Ishikawa (cell line): ENCODE results near the gene NLGN1.

Source experiments
- CEBPB ChIP-seq: IDR thresholded peaks from 2 replicates; pipeline ENCODE4 v1.6.1; 2012
- CREB1 ChIP-seq: IDR thresholded peaks from 2 replicates; pipeline ENCODE4 v1.6.1; 2012; ENCODE audit warnings: low read depth
- EGR1 ChIP-seq: IDR thresholded peaks from 2 replicates; pipeline ENCODE4 v1.6.1; 2012
- EP300 ChIP-seq: IDR thresholded peaks from 2 replicates; pipeline ENCODE4 v1.6.1; 2012; ENCODE audit warnings: borderline replicate concordance
- FOXM1 ChIP-seq: IDR thresholded peaks from 2 replicates; pipeline ENCODE4 v1.6.1; 2012; ENCODE audit warnings: low read depth, borderline replicate concordance
- NFIC ChIP-seq: IDR thresholded peaks from 2 replicates; pipeline ENCODE4 v1.6.1; 2012
- RAD21 ChIP-seq: IDR thresholded peaks from 2 replicates; pipeline ENCODE4 v1.6.1; 2012; ENCODE audit warnings: low read depth
- REST ChIP-seq: IDR thresholded peaks from 2 replicates; pipeline ENCODE4 v1.6.1; 2012; ENCODE audit warnings: low read depth, mild to moderate bottlenecking
- TAF1 ChIP-seq: IDR thresholded peaks from 2 replicates; pipeline ENCODE4 v1.6.1; 2012; ENCODE audit warnings: low read depth, mild to moderate bottlenecking
- TCF12 ChIP-seq: IDR thresholded peaks from 2 replicates; pipeline ENCODE4 v1.6.1; 2012; ENCODE audit warnings: low read depth
- TEAD4 ChIP-seq: IDR thresholded peaks from 2 replicates; pipeline ENCODE4 v1.6.1; 2012
- YY1 ChIP-seq: IDR thresholded peaks from 2 replicates; pipeline ENCODE4 v1.6.1; 2012; ENCODE audit warnings: low read depth
- ZBTB7A ChIP-seq: IDR thresholded peaks from 2 replicates; pipeline ENCODE4 v1.6.1; 2012; ENCODE audit warnings: low read depth
- TF ChIP-seq, protein P1 (sequence below): IDR thresholded peaks from 2 replicates; pipeline ENCODE4 v1.6.1; 2012
- TF ChIP-seq, protein P2 (sequence below): IDR thresholded peaks from 2 replicates; pipeline ENCODE4 v1.6.1; 2012

Gene NLGN1

GRCh38 chr3:174275336-174275735, 877.8 kb downstream of the NLGN1 start:
- no peak for TF ChIP-seq CEBPB
- TF ChIP-seq, protein P1, sequence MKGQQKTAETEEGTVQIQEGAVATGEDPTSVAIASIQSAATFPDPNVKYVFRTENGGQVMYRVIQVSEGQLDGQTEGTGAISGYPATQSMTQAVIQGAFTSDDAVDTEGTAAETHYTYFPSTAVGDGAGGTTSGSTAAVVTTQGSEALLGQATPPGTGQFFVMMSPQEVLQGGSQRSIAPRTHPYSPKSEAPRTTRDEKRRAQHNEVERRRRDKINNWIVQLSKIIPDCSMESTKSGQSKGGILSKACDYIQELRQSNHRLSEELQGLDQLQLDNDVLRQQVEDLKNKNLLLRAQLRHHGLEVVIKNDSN, result no peak
- no peak for TF ChIP-seq RAD21
- no peak for TF ChIP-seq REST
- TF ChIP-seq NFIC, result no peak
- no peak for TF ChIP-seq EGR1
- TF ChIP-seq ZBTB7A, result no peak
- TF ChIP-seq TAF1, result no peak
- no peak for TF ChIP-seq TEAD4
- TF ChIP-seq TCF12, result no peak
- no peak for TF ChIP-seq EP300
- TF ChIP-seq FOXM1, result no peak
- TF ChIP-seq, protein P2, sequence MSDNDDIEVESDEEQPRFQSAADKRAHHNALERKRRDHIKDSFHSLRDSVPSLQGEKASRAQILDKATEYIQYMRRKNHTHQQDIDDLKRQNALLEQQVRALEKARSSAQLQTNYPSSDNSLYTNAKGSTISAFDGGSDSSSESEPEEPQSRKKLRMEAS, result no peak
- no peak for TF ChIP-seq YY1
- TF ChIP-seq CREB1, result no peak

- TF ChIP-seq EP300, result no peak
- TF ChIP-seq, protein P1, result no peak
Measured at GRCh38 chr3:174276826-174277225, 879.3 kb downstream of the NLGN1 start.

DNA sequence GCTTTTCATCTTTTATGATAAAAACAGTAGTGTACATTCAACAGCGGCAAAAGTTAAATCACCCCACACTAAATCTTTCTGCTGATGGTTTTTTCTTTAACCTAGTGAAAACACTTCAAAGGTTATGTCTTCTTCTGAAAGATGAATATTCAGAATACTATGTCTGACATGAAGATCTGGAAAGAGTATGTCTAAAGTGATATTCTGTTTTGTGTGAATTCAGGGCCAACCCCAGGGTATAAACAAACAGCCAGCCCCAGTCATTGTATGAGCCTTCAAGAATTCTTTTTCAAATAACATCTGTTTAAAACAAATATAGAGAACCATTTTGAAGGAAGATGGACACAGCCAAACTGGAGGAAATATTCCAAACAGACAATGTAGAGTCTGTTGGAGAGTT, 880.5 kb downstream of the NLGN1 start:
- TF ChIP-seq, protein P1, result no peak
- TF ChIP-seq TAF1, result no peak
- TF ChIP-seq CREB1, result no peak
- no peak for TF ChIP-seq TEAD4
- TF ChIP-seq NFIC, result no peak
- no peak for TF ChIP-seq EGR1
- TF ChIP-seq RAD21, result no peak
- TF ChIP-seq TCF12, result no peak
- TF ChIP-seq CEBPB, result no peak
- no peak for TF ChIP-seq YY1
- no peak for TF ChIP-seq EP300
- no peak for TF ChIP-seq FOXM1
- TF ChIP-seq, protein P2, result no peak
- no peak for TF ChIP-seq REST
- TF ChIP-seq ZBTB7A, result no peak

- TF ChIP-seq CREB1 (no peak), REST (no peak), ZBTB7A (no peak), TCF12 (no peak), CEBPB (no peak), EP300 (no peak)
- TF ChIP-seq, protein P1, result no peak
Measured at GRCh38 chr3:174280186-174280585, 882.6 kb downstream of the NLGN1 start.
